Activated CD8-positive, alpha-beta memory T cell treated with anti-CD3 and anti-CD28 coated beads, Interleukin-2, amount 50 U/mL, for 24 hours (primary cell): ENCODE results near the gene SNRK.

Experiments used
- DNase-seq: peaks from one replicate; pipeline ENCODE4 v3.0.0-alpha.2; 2020; ENCODE audit errors: extremely low read depth

Gene SNRK

GRCh38 chr3:43273416-43273815, 12.9 kb upstream of the SNRK start:
- DNase-seq: no peak

GRCh38 chr3:43279082-43279481, 7.3 kb upstream of the SNRK start:
- DNase-seq: no peak

GRCh38 chr3:43279532-43279931, 6.8 kb upstream of the SNRK start:
- DNase-seq: no peak

- DNase-seq: no peak
Measured at GRCh38 chr3:43281020-43281419, 5.3 kb upstream of the SNRK start.

DNA sequence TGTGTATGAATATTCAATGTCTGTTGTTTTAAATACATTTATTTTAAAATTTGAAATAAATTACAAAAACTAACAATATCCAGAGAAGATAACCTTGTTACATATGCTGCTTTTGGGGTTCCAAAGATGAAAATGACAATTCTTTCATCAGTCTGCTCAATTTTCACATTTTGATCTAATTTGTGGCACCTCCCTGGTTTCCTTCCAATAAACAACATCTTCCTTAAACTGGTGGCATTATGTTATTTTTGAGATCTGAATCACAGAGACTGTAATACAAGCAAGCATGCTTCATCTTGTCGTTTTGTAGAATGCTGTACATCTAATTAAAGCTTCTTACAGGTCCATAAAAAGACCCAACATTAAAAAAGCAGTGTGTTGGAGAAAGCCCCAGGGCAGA, 2.2 kb upstream of the SNRK start:
- no peak for DNase-seq

- no peak for DNase-seq
Measured at GRCh38 chr3:43285644-43286043, 696 bp upstream of the SNRK start.

DNA sequence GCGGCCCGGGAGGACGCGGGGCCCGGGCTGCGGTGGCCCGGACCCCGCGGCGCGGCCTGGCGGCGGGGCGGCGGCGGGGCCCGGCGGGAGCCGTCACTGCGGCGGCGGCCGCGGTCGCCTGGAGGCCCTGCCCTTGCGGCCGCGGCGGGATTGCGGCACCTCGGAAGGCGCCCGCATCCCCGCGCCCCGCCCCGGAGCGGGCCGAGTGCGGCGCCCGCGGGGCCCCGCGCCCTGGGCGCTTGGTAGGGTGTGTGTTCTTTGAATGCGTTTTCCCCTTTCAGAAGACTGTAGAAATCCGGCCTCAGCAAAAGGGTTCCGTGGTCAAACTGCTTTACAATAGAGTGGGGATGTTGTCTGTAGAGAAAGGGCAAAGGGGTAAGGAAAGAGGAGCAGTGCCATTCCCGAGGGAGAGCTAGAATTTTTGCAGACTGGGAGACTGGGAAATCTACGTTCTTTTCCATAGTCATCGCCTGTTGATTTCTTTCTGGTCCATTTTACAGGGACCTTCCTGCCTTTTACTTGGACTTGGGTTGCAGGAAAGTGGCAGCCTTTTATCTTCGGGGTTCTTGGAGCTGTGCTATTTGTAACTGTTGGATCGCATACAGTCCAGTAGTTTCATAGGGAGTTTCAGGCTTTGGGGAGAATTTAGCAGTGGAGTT, 630 bp downstream of the SNRK start:
- no peak for DNase-seq

DNA sequence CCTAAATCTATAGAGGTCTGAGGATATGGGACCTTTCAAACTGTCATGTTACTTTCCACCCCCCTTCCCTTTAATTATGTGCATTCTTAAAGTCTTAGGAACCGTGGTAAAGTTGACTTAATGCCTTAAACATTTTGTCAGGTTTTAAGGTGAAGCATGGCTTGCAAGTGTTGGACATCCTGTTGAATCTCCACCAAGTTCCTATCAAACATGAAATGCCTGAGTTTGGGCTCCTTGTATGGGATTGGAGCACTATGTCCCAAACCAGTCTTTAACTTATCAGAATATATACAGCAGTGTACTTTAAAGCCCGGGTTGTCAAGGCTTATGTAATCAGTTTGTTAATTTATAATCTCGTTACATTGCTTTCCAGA, 1.1 kb downstream of the SNRK start:
- DNase-seq: no peak

DNA sequence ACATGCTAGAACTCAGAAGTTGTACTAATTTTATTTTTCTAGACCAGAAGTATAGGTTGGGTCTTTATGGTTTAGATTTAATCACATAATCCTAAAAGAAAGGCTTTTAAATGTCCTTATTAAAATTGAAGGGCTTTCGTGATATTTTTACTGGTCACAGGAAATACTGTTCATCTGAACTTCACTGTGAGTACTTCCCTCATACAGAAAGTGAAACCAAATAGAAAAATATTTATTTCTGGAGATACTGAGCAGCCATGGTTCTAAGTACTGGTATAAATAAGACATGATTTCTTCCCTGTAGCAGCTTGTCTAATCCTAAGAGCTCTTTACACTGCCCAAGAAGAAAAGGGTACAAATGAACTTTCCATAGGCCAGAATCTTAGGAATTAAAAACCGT, 2.0 kb downstream of the SNRK start:
- DNase-seq: no peak

- no peak for DNase-seq
Measured at GRCh38 chr3:43288850-43289249, 2.5 kb downstream of the SNRK start.

DNA sequence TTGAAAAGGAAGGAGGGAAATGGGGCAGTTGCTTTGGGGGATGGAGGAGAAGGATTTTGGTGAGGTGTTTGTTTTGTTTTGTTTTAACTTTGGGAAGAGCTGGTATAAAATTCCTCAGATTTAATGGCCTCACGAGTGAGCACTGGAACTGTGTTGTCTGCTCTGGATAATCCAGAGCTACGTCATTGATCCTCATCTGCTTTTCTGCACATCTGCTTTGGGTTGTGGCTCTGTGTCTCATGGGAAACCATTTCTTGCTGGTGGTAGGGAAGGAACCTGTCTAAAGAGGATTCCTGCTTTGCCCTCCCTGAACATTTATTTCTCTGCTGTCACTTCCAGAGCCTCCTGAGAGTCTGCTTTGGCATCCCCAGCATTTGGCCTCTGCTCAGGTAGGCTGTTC, 3.1 kb downstream of the SNRK start:
- no peak for DNase-seq

GRCh38 chr3:43289841-43290470, 3.6 kb downstream of the SNRK start:
- DNase-seq: no peak

DNA sequence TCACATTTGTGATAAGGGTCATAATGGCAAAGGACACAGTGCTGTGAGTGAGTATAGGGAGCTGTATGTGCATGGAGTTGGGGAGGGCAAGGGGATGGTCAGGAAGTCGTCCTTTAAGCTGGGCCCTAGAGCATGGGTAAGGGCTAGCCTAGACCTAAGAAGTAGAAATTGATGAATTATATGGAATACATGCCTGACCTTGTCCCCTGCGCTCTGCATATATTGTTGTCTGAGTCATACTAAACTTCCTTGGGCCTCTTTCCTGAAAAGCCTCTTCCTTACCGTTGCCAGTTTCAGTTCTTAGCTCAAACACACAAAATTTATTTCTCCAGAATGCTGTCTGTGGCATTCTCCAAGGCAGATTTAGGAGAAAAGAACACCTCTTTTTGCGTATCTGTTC, 4.6 kb downstream of the SNRK start:
- no peak for DNase-seq

GRCh38 chr3:43291546-43291945, 5.2 kb downstream of the SNRK start:
- DNase-seq: no peak

- DNase-seq: no peak
Measured at GRCh38 chr3:43294975-43295374, 8.6 kb downstream of the SNRK start.

- DNase-seq: no peak
Measured at GRCh38 chr3:43296565-43296964, 10.2 kb downstream of the SNRK start.

DNA sequence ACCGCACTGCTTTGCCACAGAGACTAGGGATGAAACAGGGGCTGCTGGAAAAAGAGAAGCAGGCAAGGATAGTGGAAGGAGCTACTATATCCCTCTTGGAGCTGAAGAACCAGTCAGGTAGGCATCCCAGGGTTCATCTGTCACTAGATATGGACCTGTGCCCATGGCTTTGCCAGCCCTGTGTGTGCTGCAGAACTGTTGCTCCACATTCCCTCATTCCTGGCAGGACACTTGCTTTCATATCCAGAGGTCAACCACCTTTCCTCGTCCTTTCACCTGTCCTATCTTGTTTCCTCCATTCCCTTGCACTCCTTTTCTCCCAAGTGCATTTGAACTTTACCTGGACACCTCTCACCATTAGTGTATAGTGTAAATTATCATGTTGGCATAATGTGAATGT, 12.0 kb downstream of the SNRK start:
- no peak for DNase-seq

DNA sequence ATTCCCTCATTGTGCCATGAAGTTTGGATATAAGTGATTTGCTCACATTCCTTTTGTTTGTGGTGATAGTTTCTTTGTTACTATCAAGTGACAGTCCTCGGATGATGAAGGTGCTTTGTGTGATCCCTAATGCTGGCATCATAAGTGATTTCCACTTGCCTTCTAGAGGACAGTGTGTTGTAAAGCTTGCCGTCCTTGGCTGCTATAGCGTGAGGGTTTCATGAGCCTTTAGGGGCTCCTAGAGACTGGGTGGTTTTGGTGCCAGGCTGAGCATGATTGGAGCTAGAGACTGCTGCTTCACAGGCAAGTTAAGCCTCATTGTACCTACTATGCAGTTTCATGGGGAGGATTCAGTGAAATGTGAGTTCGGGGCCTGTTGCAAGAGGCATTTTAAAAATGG, 12.4 kb downstream of the SNRK start:
- no peak for DNase-seq

- DNase-seq: no peak
Measured at GRCh38 chr3:43302116-43302880, 16.0 kb downstream of the SNRK start.

DNA sequence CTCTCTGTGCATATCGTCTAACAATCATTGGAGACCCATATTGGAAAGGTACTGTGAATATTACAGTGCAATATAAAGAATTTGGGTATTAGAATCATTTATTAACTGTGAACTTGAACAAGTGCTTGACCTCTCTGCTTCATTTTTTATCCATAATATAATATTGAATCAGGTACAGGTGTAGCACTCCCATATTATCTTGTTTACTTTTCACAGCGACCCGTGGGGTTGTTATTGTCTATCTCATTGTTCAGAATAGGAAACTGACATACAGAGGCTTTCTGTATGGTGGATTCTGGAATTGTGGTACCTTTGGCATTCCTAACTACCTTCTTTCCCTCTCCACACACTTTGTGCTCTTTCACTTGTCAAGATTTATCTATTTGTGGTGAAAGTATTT, 17.8 kb downstream of the SNRK start:
- no peak for DNase-seq

DNA sequence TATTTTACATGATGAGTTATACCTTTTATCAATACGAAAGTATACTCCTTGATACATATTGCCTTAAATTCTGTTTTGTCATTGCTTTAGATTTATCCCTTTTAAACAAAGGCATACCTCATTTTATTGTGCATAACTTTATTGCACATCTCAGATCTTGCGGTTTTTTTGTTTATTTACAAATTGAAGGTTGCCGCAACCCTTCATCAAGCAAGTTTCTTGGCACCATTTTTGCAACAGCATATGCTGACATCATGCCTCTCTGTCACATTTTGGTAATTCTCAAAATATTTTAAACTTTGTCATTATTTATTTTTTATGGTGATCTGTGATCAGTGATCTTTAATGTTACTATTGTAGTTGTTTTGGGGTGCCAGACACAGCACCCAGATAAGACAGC, 20.9 kb downstream of the SNRK start:
- DNase-seq: no peak

- no peak for DNase-seq
Measured at GRCh38 chr3:43307649-43308048, 21.3 kb downstream of the SNRK start.
